A204.1 (cell line): ENCODE data around the gene GRM4.

Experiments
- FAIRE-seq: peaks from 2 replicates; lab custom pipeline; 2012; peaks lifted over from hg19 to GRCh38; lab: Jason Lieb, UNC

GRM4 gene

GRCh38 chr6:34157236-34157830 is 11.4 kb upstream of the GRM4 start:
- FAIRE-seq: no peak

GRCh38 chr6:34155471-34156300 is 9.8 kb upstream of the GRM4 start:
- FAIRE-seq: no peak

GRCh38 chr6:34154668-34155447 is 9.0 kb upstream of the GRM4 start:
- FAIRE-seq: no peak

GRCh38 chr6:34152806-34153520 is 7.1 kb upstream of the GRM4 start:
- FAIRE-seq: no peak

GRCh38 chr6:34152042-34152524 is 6.2 kb upstream of the GRM4 start:
- FAIRE-seq: no peak

- no peak for FAIRE-seq
Observed at GRCh38 chr6:34151321-34152041, 5.6 kb upstream of the GRM4 start.

GRCh38 chr6:34150766-34151165 is 4.9 kb upstream of the GRM4 start:
- FAIRE-seq: no peak

- no peak for FAIRE-seq
Observed at GRCh38 chr6:34149831-34150400, 4.0 kb upstream of the GRM4 start.

GRCh38 chr6:34149452-34149810 is 3.5 kb upstream of the GRM4 start:
- no peak for FAIRE-seq

- FAIRE-seq: no peak
Observed at GRCh38 chr6:34148631-34149451, 3.0 kb upstream of the GRM4 start.

- FAIRE-seq: no peak
Observed at GRCh38 chr6:34147906-34148630, 2.2 kb upstream of the GRM4 start.

- no peak for FAIRE-seq
Observed at GRCh38 chr6:34146801-34147592, 1.1 kb upstream of the GRM4 start.

- FAIRE-seq: no peak
Observed at GRCh38 chr6:34145161-34146020, 496 bp downstream of the GRM4 start.

GRCh38 chr6:34144581-34145160 is 1.2 kb downstream of the GRM4 start:
- FAIRE-seq: no peak

GRCh38 chr6:34143884-34144580 is 1.9 kb downstream of the GRM4 start:
- no peak for FAIRE-seq

GRCh38 chr6:34143196-34143883 is 2.5 kb downstream of the GRM4 start:
- FAIRE-seq: no peak
